Stimulated activated CD4-positive, alpha-beta T cell treated with anti-CD3 and anti-CD28 coated beads, Interleukin-4, amount 100 ng/mL, for 4 hours (primary cell): Measurements from ENCODE around the gene LUZP2.

ENCODE experiments used
- DNase-seq, 2 experiments: peaks; one replicate each; pipeline ENCODE4 v3.0.0-alpha.2; 2020

LUZP2 gene

GRCh38 chr11:24636291-24636629 lies 139.4 kb downstream of the LUZP2 start:
- no peak for DNase-seq

DNA sequence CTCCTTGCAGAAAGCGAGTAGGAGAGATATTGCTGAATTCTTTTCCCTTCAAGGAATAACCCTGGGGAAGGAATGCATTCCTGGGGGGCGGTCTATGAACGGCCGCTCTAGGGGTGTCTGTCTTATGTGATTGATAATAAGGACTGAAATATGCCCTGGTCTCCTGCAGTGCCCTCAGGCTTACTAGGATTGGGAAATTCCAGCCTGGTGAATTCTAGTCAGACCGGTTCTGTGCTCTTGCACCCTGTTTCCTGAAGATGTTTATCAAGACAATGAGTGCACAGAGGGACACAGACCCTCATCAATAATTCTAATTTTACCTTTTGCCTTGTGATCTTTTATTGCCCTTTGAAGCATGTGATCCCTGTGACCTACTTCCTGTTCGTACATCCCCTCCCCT lies 140.7 kb downstream of the LUZP2 start:
- no peak for DNase-seq

GRCh38 chr11:24642648-24643047 lies 145.8 kb downstream of the LUZP2 start:
- DNase-seq: no peak

DNA sequence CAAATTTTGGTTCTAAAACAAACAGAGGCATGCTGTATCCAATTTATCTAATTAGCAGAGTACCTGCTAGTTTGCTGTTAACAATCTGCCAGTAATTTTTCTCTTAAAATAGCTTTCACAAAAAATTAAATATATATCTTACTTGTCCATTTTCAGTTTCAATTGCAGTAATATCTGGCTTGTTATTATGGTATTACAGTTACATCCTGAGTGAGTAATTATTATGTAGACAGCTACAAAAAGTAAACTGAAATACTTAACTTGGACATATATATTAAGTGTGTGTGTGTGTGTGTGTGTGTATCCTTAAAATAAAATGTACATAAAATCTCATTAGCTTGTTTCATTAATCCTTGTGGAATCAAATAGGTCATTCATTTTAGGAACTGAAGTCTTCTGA lies 148.7 kb downstream of the LUZP2 start:
- no peak for DNase-seq

DNA sequence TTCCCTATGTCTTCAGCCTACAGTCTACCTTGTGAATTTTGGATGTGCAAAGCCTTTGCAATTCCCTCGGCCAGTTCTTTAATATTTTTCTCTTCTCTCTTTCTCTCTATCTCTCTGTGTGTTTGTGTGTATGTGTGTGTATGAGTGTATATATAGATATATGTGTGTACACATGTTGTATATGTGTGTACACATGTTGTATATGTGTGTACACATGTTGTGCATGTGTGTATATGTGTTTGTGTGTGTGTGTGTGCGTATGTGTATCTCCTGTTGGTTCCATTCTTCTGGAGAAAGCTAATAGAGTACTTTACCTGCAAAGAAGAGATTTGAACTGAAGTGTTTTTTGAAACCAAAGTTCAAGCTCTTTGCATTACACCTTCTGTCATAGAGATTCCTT lies 155.0 kb downstream of the LUZP2 start:
- no peak for DNase-seq

- DNase-seq: no peak
Measured at GRCh38 chr11:24653901-24654300, 157.0 kb downstream of the LUZP2 start.

- no peak for DNase-seq
Measured at GRCh38 chr11:24661331-24661730, 164.5 kb downstream of the LUZP2 start.

- DNase-seq: no peak
Measured at GRCh38 chr11:24664399-24664798, 167.5 kb downstream of the LUZP2 start.

DNA sequence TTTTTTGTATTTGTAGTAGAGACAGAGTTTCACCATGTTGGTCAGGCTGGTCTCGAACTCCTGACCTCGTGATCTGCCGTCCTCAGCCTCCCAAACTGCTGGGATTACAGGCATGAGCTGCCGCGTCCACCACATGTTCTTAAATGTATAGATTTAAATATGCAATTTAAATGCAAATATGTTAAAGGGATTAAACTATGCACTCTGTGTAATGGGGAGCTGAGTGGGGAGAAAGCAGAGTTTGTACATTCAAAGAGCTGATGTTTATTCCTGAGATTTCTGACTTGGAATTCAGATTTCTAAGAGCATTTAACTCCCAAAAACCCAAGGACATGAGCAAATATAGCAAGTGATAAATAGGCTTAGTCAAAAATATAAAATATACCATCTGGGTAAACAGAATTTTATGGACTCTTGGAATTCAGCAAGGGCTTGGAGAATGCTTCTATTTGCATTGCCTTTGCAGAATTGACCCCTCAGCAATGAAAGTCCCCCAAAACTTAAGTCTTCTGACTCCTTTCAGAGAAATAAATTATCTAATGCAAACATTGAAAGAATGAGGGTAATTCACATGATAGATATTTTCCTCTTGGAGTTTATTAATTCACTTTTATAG lies 170.6 kb downstream of the LUZP2 start:
- DNase-seq: no peak

DNA sequence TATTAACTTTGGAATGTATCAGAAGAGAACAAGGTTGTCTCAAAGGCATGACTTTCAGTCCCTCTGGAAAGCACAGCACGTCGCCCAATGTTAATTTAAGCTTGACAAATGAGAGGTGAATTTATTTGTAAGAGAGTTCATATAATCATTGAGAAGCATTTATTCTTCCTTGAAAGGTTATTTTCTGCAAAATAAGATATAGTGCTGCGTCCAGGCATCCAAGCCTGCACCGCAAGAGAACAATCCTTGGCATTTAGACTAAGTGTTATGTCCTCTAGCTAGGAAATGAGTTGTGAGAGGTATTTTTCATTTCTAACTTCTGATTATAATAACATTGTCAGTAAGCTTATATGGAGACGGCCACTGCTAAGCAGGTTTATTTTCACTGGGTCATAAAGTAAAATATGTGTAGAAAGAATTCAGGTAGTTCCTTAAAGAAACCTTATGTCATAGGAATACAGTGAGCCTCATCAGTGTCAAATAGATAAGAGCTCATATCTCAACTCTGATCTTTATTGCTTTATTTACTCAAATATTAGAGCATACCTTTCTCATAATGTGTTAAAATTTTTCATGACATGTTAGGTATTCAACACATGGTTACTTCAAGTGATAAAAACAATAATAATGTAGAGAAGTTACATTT lies 182.0 kb downstream of the LUZP2 start:
- DNase-seq: no peak

GRCh38 chr11:24679821-24680351 lies 183.0 kb downstream of the LUZP2 start:
- no peak for DNase-seq

- no peak for DNase-seq
Measured at GRCh38 chr11:24683583-24683982, 186.7 kb downstream of the LUZP2 start.

- no peak for DNase-seq
Measured at GRCh38 chr11:24685821-24686220, 189.0 kb downstream of the LUZP2 start.

- DNase-seq: no peak
Measured at GRCh38 chr11:24687531-24688147, 190.8 kb downstream of the LUZP2 start.

GRCh38 chr11:24688981-24689380 lies 192.1 kb downstream of the LUZP2 start:
- DNase-seq: no peak

DNA sequence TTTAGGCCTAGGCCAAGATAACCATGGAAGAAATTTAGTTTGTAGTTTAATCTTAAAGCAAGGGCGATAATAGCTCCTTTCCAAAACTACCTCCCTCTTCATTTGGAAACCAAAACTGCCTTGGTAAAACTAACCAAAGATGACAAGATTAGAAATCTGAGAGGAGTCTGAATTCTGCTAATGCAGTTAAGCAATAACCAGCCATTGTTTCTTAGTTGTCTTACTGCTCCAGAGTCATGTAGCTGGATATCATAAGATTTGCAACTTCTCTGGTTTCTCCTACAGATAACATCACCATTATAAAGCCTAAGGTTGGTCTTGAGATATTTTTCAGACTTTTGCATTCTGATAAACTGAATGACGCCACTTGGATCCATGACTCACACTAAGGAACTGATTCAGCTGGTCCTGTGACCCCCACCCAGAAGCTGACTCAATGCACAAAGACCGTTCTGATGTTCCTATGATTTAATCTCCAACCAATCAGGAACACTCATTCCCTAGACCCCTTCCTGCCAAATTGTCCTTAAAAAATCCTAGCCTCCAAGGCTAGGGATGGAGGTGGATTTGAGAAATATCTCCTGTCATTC lies 200.8 kb downstream of the LUZP2 start:
- DNase-seq: no peak

DNA sequence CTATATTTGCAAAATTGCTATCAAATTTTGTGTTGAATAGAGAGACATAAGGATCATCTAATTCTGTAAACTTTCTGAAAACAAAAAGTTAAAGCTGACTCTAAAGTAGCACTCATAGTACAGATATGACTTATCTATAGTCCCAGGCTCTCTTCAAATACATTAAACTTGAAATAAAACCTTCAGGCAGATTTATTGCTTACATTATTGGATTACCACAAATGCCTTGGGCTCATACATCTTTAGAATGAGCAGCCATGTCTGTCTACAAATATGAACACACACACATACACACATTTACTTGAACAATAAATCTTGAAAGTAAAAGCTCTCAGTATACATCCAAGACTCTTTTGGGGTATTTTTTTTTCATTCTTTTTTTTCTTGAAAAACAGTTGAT lies 207.9 kb downstream of the LUZP2 start:
- DNase-seq: no peak

DNA sequence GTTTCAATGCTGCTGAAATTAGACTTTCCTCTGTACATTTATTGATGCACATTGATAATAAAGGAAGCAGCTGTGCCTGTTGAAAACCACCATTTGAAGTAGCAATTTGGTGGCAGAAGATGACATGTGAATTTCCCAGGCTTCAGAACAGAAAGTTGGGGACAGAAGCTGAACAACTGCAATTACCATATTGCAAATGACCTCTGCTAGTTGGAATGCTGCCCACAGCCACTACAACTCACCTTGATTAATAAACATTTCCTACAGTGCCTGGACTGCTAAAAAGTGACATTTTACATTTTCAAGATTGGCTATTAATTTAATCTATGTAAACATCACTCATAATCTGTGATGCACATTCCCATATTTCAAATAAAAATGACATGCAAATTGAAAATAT lies 208.6 kb downstream of the LUZP2 start:
- no peak for DNase-seq

DNA sequence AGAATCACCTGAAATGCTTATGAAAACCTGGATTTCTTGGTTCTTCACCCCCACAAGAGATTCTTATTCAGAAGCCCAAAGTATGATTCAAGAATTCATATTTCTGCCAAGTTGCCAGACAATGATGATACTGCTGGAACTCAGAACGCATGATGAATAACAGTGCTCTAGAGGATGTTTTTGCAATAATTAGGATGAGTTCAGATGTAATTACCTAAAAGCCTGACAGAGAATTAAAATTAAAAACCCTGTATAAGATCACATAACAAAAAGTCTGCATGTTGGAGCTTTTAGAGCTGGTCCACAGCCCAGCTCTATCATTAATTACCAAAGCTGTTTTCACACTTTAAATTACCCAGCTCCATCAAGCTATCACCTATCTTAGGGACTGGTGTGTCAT lies 211.8 kb downstream of the LUZP2 start:
- DNase-seq: no peak

- DNase-seq: no peak
Measured at GRCh38 chr11:24709928-24710565, 213.2 kb downstream of the LUZP2 start.

GRCh38 chr11:24714601-24715000 lies 217.7 kb downstream of the LUZP2 start:
- DNase-seq: no peak

GRCh38 chr11:24716403-24716802 lies 219.6 kb downstream of the LUZP2 start:
- DNase-seq: no peak

DNA sequence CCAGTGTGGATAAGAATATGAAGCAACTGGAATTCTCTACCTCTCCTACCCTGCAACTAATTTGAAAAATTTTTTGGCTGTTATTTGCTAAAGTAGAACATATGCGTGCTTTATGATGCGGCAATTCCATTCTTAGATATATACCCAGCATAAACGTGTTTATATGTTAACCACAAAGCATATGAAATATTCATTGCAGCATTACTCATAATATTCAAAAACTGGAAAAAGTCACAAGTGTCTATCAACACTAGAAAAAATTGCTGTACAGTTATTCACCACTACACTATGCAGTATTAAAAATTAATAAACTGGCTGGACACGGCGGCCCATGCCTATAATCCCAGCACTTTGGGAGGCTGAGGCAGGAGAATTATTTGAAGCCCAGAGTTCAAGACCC lies 226.4 kb downstream of the LUZP2 start:
- no peak for DNase-seq

DNA sequence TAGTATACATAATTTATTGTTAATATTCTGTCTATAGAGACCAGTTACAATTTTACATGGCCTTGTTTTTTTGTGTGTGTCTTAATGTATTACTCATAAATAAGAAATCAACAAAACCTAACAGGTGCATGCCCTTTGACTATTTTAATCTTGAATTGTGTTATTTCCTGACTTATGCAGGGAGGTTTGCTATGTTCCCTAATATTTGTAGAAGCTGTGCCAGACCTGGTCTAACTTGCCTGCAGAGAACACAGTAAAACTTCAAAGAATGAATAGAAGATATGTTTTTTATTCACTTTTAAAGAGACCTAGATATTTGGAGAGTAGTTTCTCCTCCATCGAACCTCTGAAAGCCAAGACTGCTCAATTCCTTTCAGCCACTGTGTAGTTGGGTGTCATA lies 234.7 kb downstream of the LUZP2 start:
- DNase-seq: no peak
